Measurements from ENCODE around the gene PRICKLE2. TPM values are rescaled to one million over a fixed set of nuclear protein-coding genes. Genes with fewer than 3 reads are reported as not detected.

Gene PRICKLE2
- total and polyA plus RNA-seq, 10 of the 15 experiments (the other 5 are each of a cell fraction or from before 2014, with no cell fraction given): 0.11 to 2.6 (median 0.69) TPM

GRCh38 chr3:64081235-64081630 is 144.0 kb downstream of the PRICKLE2 start (continued):
- TF ChIP-seq SIN3A (IDR thresholded peaks at IDR 0.05; ENCODE audit: low read depth, low read length): no peak

GRCh38 chr3:64080616-64081234 is 144.5 kb downstream of the PRICKLE2 start:
- intact Hi-C loops (cut with micrococcal nuclease; ENCODE audit: unreplicated experiment): no loop called here
- TF ChIP-seq JUNB (IDR thresholded peaks at IDR 0.05) (peak; percentile 26; the same call in 1 of the 2 replicates), ETV6 (conservative IDR thresholded peaks at IDR 0.05 in 1 of 2, IDR thresholded peaks at IDR 0.05 in 1 of 2; ENCODE audit: borderline replicate concordance in 1 of 2, low read depth in 1 of 2) (peak in 1 of 2 experiments; percentile 93; a peak in 1 of 4 replicates), BMI1 (IDR thresholded peaks at IDR 0.05; ENCODE audit: borderline replicate concordance) (no peak)
- Histone ChIP-seq H3K79me2 (ENCODE audit: control insufficient read depth, insufficient read depth, low read length) (no peaks in the 10 kb centered on the region), H3K36me3 (ENCODE audit: control insufficient read depth in 2 of 2, insufficient read depth in 2 of 2, low read length in 1 of 2) (no peaks in the 10 kb centered on the region), H3K4me3 (no peak overlapping the region), H3K27ac (ENCODE audit: control insufficient read depth, insufficient read depth) (no peak overlapping the region), H3K27me3 (replicated peaks in 1 of 2; ENCODE audit: control insufficient read depth in 2 of 2, insufficient read depth in 2 of 2, low read length in 1 of 2) (no peaks in the 10 kb centered on the region), H3K4me1 (ENCODE audit: control insufficient read depth, insufficient read depth, low read length) (no peaks in the 10 kb centered on the region), H3K9ac (ENCODE audit: control insufficient read depth, insufficient read depth, low read length) (no peak overlapping the region), H4K20me1 (ENCODE audit: control insufficient read depth, insufficient read depth) (no peaks in the 10 kb centered on the region), H2AFZ (ENCODE audit: control insufficient read depth, low read depth, low read length) (no peak overlapping the region), H3K9me3 (replicated peaks; ENCODE audit: control insufficient read depth, insufficient read depth, low read length) (no peaks in the 10 kb centered on the region), H3K4me2 (ENCODE audit: control insufficient read depth, insufficient read depth) (no peak overlapping the region)
- ATAC-seq: no peak
- in situ Hi-C loops (cut with MboI): no loop called here
- ChIA-PET CTCF (interaction anchor here (0.9 to 1.4 kb wide), 4 partner anchors 12 to 407 kb away, joined by 3 to 4 read pairs (median 3); no protein-coding TSS in a partner anchor), POLR2A (interaction anchor here (0.8 to 0.9 kb wide), 2 partner anchors 28 to 325 kb away, joined by 3 to 4 read pairs; no protein-coding TSS in a partner anchor), RAD21 (ENCODE audit: unreplicated experiment) (no interaction called here), SMC1A (ENCODE audit: uncharacterized antibody, unreplicated experiment) (interaction anchor here (1.0 to 1.9 kb wide), 2 partner anchors 23 to 319 kb away, joined by 3 to 4 read pairs; no protein-coding TSS in a partner anchor)
- no TSS peak for BruUV-seq (replicated peaks)
- WGBS (ENCODE audit: insufficient coverage, insufficient replicate concordance, low lambda C conversion rate, missing lambda C conversion rate): 6% methylated on average over 1 of the region's 1 CpG
- no peak for DNase-seq (ENCODE audit: low read depth, low spot score)
- no peak for FAIRE-seq

All from GM12878 (cell line).